Renal cortex interstitium (tissue), 11 donors: Measurements from ENCODE around the gene ETV4. TPM values are rescaled to one million over a fixed set of nuclear protein-coding genes. Genes with fewer than 3 reads are reported as not detected.
"Not testable (repeated sequence)": the region's sequence is repeated elsewhere in the genome, so short reads cannot be mapped to it uniquely, and the experiment has no call there.

Experiments
- DNase-seq, 11 donors: peaks; one replicate each; pipeline ENCODE4 v3.0.0-alpha.2; 2013; ENCODE audit warnings: low read depth in 9 of 11, low spot score in 4 of 11; ENCODE audit errors: extremely low read depth in 1 of 11
- polyA plus RNA-seq, 3 donors: library from polyadenylated mRNA; unstranded; fragments of 120-200 nt; gene quantifications; one replicate each; pipeline ENCODE4 v1.2.1, GENCODE V29; 2013; ENCODE audit not compliant: insufficient read length in 3 of 3

Gene ETV4
- polyA plus RNA-seq, 3 donors, result 34.3 to 45.7 (median 45.6) TPM

DNA sequence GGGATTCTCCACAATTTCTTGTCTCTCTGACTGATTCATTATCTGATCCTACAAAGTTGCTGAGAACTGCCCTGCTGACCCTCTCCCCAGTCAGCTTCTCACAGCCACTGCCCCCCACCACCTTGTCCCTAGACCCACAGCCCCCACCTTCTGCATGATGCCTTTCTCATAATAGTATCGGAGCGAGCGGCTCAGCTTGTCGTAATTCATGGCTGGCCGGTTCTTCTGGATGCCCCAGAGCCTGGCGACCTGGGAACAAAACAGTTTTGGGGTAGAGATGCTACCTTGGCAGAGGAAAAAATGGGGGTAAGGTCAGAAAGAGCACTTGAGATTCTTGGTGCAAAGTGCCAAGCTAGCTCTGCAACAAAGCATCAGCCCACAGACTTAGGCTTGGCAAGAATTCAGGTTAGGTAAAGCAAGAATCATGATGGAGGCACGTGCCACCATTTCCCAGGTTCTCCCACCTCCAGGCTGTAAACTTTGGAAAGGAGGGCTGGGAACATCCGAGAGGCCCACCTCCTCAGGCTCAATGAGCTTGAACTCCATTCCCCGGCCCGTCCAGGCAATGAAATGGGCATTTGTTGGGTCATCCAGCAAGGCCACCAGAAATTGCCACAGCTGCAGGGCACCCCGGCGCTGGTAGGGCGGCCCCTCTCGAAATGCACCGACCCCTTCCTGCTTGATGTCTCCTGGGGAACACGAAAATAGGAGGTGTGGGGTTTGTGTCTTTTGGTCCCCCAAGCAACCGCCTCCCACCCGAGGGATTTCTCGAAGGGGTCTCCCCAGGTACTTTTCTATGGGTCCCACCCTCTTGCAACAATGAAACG, 16.9 kb downstream of the ETV4 start:
- DNase-seq, result no peak

DNA sequence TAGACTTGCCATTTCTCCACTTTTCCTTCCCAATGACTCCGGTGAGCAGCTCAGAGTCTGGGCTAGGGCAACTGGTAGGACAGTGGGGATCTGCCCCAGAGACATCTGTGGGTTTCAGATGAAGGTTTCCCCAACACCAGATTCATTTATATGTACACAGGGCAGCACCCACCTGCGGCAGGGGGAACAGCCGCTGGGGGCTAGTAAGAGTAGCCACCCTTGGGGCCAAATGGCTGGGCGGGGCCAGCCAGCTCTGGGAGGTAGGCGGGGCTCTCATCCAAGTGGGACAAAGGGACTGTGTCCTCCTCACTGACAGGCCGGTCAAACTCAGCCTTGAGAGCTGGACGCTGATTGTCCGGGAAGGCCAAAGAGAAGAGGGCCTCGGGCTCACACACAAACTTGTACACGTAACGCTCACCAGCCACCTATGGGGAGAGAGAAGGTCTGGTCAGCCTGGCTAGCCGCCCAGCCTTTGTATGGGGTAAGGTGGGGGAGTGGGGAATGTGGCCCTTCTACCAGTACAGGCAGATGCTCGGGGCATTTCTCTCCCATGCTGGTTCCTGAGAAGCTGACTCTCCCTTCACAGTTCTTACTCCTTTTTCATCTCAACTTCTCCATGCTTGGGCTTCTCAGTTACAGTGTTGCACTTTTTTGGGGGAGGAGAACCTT, 17.7 kb downstream of the ETV4 start:
- DNase-seq, result no peak

DNA sequence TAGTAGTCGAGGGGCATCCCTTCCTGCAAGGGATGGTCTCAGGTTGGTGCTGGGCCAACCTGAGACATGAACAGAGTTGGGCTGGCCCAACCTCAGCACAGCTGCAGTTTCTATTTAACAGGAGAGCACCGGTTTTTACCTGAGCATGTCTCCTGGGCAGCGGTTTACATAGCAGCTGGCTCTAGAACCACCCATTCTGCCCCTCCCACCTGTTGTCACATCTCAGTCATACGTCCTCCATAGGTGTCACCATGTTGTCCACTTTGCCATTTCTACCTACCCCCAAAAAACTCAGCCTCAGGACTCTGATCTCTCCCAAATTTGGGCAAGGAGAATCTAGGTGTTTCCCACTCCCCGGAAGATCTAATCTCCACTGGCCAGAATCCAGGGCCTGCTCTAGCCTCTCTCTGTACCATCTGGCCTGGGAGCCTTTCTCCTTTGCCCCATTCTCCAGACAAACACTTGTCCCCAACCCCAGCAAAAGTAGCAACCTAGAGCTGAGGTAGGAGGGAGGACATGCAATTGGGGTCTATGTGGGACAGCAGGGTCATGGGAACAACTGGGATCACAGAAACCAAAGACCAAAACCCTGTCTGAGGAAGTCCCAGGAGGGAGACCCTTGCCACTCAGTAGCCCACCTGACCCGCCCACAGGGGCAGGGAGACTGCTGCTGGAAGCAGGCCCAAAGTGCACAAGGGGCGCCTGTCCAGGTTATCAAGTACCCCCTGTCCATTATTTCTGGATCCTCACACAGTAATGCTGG, 19.1 kb downstream of the ETV4 start:
- no peak for DNase-seq

DNA sequence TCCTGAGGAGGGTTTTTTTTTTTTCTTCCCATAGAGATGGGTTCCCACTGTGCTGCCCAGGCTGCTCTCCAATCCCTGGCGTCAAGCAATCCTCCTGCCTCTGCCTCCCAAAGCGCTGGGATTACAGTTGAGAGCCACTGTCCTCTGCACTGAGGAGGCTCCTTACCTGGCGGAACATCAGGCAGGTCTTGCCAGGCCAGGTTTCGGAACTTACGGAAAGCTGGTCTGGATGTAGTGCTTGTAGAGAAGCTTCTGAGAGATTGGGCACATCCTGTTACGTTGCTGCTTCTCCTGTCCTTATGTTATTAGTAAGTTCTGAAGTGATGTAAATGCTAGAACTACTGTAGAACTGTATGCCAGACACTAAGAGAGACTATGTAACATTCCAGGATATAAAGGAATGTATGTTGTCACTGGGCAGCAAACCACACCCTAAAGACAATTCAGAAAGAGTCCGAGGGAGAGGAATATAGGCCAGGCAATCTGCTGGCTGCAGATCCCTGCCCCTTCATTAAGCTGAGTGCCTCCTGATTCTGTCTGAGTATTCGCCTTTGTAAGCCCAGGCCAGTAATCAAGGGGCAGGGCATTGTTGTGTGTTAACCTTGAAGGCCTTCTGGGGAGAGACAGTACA, 21.1 kb downstream of the ETV4 start:
- DNase-seq, result no peak

DNA sequence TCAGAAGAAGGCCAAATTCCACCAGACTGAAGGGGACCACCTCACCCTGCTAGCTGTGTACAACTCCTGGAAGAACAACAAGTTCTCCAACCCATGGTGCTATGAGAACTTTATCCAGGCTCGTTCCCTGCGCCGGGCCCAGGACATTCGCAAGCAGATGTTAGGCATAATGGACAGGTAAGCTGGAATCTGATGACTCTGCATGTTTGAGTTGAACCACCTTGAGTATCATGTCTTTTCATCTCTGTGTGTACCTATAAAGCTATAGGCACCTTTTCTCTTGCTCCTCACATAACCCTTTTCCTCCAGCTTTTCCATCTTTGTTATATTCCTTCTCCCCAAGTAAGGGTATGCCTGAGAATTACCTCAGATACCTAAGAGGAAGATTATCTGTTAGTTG, 24.8 kb downstream of the ETV4 start:
- no peak for DNase-seq

DNA sequence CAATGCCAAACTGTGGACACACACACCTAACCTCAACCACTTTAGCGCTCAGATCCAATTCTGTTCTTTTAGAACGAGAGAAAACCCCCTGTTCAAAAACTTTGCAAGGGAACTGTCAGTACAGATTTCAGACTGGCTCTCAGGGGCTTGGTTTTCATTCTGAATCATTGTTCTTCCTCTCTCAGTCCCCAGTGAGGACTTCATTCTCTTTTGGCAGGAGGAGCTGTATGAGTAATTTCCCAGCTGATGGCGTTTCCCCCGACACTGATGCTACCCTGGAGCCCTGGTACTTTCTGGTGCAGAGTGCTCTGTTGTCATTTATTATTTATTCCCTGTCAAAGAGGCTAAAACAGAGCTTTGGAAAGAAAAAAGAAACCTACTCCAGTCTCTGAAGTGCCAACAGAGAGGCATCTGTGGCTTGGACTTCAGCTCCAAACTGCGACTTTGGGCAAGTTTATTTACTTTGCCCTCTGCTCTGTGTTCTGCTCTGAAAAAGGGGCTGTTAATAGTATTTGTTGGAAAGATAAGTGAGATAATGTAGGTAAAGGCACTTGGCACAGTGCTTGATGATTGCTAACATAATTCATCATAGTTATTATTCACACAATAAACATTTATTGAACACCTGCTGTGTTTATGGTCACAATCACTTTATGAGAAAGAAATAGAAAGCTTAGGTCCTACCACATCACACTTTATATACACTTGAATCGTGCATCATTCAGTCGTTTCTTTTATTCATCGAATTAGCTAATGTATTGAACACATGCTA, 28.3 kb downstream of the ETV4 start:
- no peak for DNase-seq

DNA sequence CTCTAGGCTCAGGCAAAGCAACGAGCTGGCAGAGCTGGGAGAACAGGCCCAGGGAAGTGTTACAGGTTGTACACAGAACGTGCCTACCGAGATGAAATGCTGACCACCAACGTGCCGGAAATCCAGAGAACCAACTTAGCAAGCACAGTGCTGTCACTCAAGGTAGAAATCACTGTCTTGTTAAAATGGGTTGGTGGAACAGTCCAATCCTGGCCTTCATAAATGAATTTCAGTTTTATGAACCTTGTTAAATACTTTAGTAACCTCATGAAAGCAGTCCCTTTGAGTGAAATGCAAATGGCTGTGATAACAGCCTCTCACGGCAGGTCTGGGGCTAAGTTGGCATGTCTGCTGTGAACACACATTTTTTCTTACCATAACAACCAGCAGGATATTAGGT, 29.0 kb downstream of the ETV4 start:
- DNase-seq, result no peak

DNA sequence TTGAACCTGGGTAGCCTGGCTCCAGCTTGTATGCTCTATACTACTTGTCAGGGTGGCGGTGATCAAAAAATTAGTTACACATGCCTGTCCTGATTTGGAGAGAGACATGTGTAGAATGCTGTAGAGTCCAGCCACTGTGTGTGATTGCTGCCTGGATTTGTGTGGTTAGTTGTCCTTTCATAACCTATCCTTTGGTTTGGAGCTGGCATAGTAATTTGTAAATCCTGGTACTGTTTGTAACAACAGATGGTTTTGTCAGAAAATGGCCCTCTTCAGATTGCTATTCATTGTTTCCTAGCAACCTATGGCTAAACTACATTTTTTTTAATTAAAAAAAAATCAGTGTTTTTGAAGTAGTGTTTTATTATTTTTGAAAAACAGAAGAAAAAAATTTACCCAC, 30.5 kb downstream of the ETV4 start:
- DNase-seq, result no peak

DNA sequence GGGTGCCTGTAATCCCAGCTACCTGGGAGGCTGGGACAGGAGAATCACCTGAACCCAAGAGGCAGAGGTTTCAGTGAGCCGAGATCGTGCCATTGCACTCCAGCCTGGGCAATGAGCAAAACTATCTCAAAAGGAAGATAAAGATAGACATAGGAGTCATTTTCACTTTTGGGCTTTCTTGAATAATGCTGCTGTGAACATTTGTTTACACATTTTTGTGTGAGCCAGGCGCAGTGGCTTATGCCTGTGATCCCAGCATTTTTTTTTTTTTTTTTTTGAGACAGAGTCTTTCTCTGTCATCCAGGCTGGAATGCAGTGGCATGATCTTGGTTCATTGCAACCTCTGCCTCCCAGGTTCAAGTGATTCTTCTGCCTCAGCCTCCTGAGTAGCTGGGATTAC, 34.9 kb downstream of the ETV4 start:
- not testable (repeated sequence) for DNase-seq

DNA sequence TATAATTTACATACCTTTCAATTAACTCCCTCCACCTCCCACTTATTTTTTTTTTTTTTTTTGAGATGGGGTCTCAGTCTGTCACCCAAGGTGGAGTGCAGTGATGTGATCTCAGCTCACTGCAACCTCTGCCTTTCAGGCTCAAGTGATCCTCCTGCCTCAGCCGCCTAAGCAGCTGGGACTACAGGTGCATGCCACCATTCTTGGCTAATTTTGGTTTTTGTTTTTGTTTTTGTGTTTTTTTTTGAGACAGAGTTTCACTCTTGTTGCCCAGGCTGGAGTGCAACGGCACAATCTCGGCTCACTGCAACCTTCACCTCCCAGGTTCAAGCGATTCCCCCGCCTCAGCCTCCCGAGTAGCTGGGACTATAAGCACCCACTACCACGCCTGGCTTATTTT, 36.7 kb downstream of the ETV4 start:
- DNase-seq, result not testable (repeated sequence)

DNA sequence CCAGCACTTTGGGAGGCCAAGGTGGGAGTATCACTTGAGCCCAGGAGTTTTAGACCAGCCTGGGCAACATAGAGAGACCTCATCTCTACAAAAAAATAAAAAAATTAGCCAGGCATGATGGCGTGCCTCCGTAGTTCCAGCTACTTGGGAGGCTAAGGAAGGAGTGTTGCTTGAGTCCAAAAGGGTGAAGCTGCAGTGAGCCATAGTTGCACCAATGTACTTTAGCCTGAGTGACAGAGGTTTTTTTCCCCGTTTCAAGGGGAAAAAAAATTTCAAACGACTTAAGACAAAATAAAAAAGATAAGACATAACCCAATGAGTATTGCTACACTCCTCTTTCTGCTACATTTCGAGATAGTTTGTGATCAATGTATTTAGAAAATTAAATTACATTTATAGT, 55.5 kb downstream of the ETV4 start:
- no peak for DNase-seq

DNA sequence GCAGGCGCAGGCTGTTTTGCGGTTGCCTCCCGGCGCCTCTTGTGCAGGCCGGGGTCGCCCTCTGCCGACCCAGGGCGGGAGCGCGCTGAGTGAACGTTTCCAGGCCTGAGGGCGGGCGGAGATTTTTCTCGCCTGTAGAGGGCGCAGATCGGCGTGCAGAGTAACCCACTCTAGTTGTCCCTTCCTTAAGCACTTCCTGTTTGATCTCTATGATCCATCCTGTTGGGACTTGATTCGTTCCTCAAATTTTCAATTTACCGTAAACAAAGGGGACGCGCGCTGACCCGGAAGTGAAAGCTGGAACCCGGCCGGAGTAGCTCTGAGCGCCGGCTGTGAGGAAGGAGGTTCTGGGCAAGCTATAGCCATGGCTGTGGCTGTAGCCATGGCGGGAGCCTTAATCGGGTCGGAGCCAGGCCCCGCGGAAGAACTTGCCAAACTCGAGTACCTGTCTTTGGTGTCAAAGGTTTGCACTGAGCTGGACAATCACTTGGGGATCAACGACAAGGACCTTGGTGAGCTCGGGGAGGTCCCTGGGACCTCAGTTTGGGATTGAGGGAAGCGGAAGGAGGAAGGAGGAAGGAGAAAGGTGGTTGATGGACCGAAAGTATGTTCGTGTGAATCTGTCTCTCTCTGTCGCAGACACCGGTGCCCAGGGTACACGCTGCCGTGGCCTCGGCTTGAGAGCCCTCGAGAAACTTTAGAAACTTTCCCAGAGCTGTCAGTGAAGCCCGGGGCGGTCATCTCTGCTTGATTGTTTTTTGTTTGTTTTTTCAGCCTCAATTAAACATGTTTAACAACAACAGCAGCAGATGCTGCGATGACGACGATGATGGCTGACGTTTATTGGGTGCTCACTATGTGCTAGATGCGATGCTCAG, 62.2 kb downstream of the ETV4 start, which contains the start of gene DHX8:
Gene DHX8 (plus strand): TSS at position 302 of the 878 bp plus-strand sequence. CDS start 63 bp downstream, at position 365.
- DNase-seq, result peak; percentile 94 to 98 (median 97)

DNA sequence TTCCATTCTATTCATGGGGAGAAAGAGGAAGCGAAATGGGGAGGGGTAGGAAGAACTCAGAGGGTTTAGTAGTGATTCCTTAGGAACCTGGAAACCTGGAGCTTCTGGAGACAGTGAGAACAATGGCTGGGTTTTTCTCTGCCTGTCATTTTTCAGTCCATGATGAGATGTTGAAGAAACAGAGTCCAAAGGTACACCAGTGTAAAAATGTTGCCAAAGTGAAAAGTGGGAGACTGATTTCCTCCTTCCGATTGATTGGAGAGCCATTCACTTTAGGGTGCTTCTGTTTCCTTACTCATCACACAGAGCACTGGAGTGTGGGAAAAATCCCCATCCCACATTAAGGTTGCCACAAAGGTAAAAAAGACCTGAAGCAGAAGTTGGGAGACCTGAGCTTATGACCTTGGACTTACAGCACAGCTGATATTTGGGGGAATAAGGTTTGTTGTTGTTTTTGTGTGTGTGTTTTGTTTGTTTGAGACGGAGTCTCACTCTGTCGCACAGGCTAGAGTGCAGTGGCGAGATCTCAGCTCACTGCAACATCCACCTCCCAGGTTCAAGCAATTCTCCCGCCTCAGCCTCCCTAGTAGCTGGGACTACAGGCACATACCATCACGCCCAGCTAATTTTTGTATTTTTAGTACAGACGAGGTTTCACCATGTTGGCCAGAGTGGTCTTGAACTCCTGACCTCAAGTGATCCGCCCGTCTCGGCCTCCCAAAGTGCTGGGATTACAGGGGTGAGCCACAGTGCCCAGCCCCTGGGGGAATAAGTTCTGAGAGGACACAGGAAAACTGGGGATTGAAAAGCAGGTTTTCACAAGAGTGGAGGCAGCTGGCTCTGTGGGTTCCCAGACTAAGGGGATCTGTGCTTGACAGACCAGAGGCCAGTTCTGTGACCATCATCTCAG, 63.8 kb downstream of the ETV4 start:
- DNase-seq, result no peak

DNA sequence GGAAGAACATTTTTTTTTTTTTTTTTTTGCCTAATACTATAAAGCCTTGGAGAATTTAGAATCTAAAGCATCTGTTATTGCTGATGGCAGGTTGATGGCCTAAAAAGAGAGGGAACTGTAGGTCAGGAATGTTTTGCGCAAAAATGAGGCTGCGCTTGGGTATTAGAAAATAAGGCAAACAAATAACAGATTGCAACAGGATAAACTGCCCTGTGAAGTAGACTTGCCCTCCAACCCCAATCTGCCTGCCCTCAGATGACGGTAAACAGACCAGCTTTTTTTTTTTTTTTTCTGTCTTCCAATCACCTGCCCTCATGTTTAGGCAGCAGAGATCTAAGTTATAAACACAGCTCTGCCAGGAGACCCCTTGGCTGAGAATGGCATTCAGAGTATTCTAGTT, 66.2 kb downstream of the ETV4 start:
- no peak for DNase-seq
